GM13976 (cell line): ENCODE measurements around the gene JAZF1.

Experiments used
- DNase-seq: peaks from one replicate; pipeline ENCODE4 v3.0.0; 2012; ENCODE audit warnings: low spot score
- in situ Hi-C: fragments of 300-500 bp; cut with MboI; formaldehyde crosslinking; loops from one replicate; pipeline ENCODE4 v1.12.0; 2022; ENCODE audit warnings: low sequenced_read_pairs, mixed read lengths, inconsistent platforms; ENCODE audit not compliant: unreplicated experiment
- TF ChIP-seq, protein P1 (sequence below): IDR thresholded peaks from 2 replicates; pipeline ENCODE4 v1.5.1; 2012; ENCODE audit warnings: borderline replicate concordance, mild to moderate bottlenecking; ENCODE audit not compliant: insufficient read depth; ENCODE audit errors: extremely low read depth, missing control alignments, control extremely low read depth

Gene JAZF1

DNA sequence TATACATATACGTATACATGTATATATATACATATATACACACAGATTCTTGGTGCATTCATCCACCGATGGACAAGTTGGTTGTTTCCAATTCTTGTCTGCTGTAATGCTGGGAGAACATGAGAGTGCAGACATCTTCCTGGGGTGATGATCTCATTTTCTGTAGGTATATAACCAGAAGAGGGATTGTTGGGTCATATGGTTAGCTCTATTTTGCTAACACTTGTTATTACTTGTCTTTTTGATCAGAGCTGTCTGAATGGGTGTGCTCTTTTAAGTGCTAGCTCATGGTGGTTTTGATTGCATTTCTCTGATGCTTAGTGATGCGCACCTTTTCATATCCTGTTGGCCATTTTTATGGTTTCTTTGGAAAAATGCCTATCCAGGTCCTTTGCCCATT lies 334.2 kb downstream of the JAZF1 start:
- TF ChIP-seq, protein P1, sequence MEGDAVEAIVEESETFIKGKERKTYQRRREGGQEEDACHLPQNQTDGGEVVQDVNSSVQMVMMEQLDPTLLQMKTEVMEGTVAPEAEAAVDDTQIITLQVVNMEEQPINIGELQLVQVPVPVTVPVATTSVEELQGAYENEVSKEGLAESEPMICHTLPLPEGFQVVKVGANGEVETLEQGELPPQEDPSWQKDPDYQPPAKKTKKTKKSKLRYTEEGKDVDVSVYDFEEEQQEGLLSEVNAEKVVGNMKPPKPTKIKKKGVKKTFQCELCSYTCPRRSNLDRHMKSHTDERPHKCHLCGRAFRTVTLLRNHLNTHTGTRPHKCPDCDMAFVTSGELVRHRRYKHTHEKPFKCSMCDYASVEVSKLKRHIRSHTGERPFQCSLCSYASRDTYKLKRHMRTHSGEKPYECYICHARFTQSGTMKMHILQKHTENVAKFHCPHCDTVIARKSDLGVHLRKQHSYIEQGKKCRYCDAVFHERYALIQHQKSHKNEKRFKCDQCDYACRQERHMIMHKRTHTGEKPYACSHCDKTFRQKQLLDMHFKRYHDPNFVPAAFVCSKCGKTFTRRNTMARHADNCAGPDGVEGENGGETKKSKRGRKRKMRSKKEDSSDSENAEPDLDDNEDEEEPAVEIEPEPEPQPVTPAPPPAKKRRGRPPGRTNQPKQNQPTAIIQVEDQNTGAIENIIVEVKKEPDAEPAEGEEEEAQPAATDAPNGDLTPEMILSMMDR, result no peak
- in situ Hi-C loops, result no loop called here
- no peak for DNase-seq

GRCh38 chr7:27843584-27844305 lies 336.9 kb downstream of the JAZF1 start:
- DNase-seq, result peak; percentile 12
- in situ Hi-C loops, result no loop called here

GRCh38 chr7:27842851-27843250 lies 337.7 kb downstream of the JAZF1 start:
- peak; percentile 5 for DNase-seq
- TF ChIP-seq, protein P1, result no peak
- in situ Hi-C loops, result no loop called here

More at GRCh38 chr7:27843584-27844305, 336.9 kb downstream of the JAZF1 start:
- TF ChIP-seq, protein P1, result no peak

DNA sequence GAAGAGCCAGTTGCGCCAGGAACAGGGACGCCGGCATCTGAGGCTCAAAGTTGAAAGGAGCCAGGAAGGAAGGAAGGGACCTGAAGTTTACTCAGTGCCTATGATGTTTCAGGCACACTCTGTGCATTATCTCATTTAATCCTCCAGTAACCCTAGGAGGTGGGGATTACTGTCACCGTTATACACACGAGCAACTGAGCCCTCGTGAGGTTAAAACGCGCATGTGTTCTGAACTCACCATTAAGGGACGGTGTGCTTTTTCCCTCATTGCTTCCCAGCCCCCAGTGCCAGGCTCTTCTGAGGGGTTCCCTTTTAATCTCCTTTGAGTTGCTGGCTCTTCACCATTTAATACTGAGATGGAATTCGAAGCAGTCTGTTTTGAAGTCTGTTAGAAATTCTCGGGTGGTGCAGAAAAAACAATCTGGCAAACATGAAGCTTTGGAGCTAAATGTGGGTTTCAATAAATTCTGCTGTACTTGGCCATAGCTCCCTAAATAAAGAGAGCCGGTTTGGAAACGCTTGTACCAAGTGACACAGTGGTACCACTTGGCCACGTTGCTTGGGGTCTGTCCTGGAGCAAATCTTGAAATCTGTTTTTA lies 338.4 kb downstream of the JAZF1 start:
- TF ChIP-seq, protein P1, result no peak
- DNase-seq, result no peak
- in situ Hi-C loops, result no loop called here

GRCh38 chr7:27840760-27841364 lies 339.7 kb downstream of the JAZF1 start:
- TF ChIP-seq, protein P1, result no peak
- in situ Hi-C loops, result no loop called here
- peak; percentile 5 for DNase-seq

DNA sequence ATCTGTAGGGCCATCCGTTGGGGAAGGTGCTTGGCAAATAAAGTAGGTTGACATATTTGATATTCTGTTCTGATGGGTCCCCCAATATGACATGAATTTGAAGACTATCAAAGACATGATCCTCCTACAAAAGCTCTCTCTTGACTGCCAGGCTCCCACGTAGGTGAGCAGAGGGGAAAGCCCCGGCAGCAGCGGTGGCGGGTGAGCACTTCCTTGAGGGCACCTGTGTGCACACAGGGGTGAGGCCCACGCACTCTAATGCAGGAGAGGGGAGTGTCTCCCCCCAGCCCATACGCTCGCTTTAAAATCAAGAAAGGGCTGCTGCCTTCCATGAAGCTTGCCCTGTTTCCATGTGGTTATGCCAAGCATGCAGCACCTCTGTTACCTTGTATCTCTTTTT lies 340.3 kb downstream of the JAZF1 start:
- TF ChIP-seq, protein P1, result no peak
- DNase-seq, result no peak
- in situ Hi-C loops, result no loop called here
